Sciatic nerve (tissue), 2 donors: ENCODE results near the gene CADM2. TPM values are rescaled to one million over a fixed set of nuclear protein-coding genes. Genes with fewer than 3 reads are reported as not detected.
"Not testable (repeated sequence)": the region's sequence is repeated elsewhere in the genome, so short reads cannot be mapped to it uniquely, and the experiment has no call there.

Experiments
- ATAC-seq: fragments of 200-7000 bp; cut with Tn5 transposase; one replicate; pipeline ENCODE4 v1.9.1; 2020; ENCODE audit warnings: mild to moderate bottlenecking, moderate library complexity
- DNase-seq: peaks from one replicate; pipeline ENCODE4 v3.0.0-alpha.2; 2020; ENCODE audit warnings: low spot score
- intact Hi-C: fragments of 100-400 bp; cut with DNase I; formaldehyde crosslinking; loops from one replicate; pipeline ENCODE4 v1.14.2; 2022
- total RNA-seq: library from RNA; stranded (reverse); fragmentation: NEBNext Ultra II Directional; extraction: Animal tissue kit (Norgen Biotek cat#: 25700); gene quantifications from one replicate; pipeline ENCODE4 v1.2.1, GENCODE V29; 2021
- donor health status: DM: no; HTN: no; CAD: no.
- donor health status: DM: no; HTN: no; CAD: no.

The CADM2 gene
- total RNA-seq, 1 donor from 2014 or later, result 60.8 TPM

- intact Hi-C loops, result no loop called here
- no peak for ATAC-seq
- DNase-seq, result no peak
Measured at GRCh38 chr3:85678713-85679112, 719.9 kb downstream of the CADM2 start.

- no peak for ATAC-seq
- intact Hi-C loops, result no loop called here
- DNase-seq, result no peak
Measured at GRCh38 chr3:85681906-85682305, 723.1 kb downstream of the CADM2 start.

GRCh38 chr3:85691196-85691595 is 732.4 kb downstream of the CADM2 start:
- no peak for DNase-seq
- ATAC-seq, result no peak

GRCh38 chr3:85697156-85697555 is 738.4 kb downstream of the CADM2 start:
- no peak for ATAC-seq
- intact Hi-C loops, result no loop called here

More at GRCh38 chr3:85691196-85691595, 732.4 kb downstream of the CADM2 start:
- intact Hi-C loops, result no loop called here

GRCh38 chr3:85706130-85706529 is 747.3 kb downstream of the CADM2 start:
- ATAC-seq, result no peak
- no peak for DNase-seq
- intact Hi-C loops, result no loop called here

More at GRCh38 chr3:85697156-85697555, 738.4 kb downstream of the CADM2 start:
- DNase-seq, result no peak

- ATAC-seq, DNase-seq, intact Hi-C loops: not testable (repeated sequence)
Measured at GRCh38 chr3:85708325-85708724, 749.5 kb downstream of the CADM2 start.

- intact Hi-C loops, result no loop called here
- ATAC-seq (no peak), DNase-seq (no peak)
Measured at GRCh38 chr3:85709346-85709892, 750.6 kb downstream of the CADM2 start.

- intact Hi-C loops, result no loop called here
Measured at GRCh38 chr3:85710490-85710889, 751.7 kb downstream of the CADM2 start.

GRCh38 chr3:85721409-85722145 is 762.8 kb downstream of the CADM2 start:
- DNase-seq (no peak), ATAC-seq (no peak)
- intact Hi-C loops, result no loop called here

More at GRCh38 chr3:85710490-85710889, 751.7 kb downstream of the CADM2 start:
- ATAC-seq, result no peak
- DNase-seq, result no peak

- no peak for ATAC-seq
- DNase-seq, result no peak
- intact Hi-C loops, result no loop called here
Measured at GRCh38 chr3:85725809-85726208, 767.0 kb downstream of the CADM2 start.

- DNase-seq, result no peak
- intact Hi-C loops, result no loop called here
- no peak for ATAC-seq
Measured at GRCh38 chr3:85726241-85726640, 767.5 kb downstream of the CADM2 start.

GRCh38 chr3:85737846-85738245 is 779.1 kb downstream of the CADM2 start:
- intact Hi-C loops, result no loop called here
- ATAC-seq, result no peak
- no peak for DNase-seq

GRCh38 chr3:85740561-85740960 is 781.8 kb downstream of the CADM2 start:
- intact Hi-C loops, result no loop called here
- no peak for DNase-seq
- ATAC-seq, result no peak

- ATAC-seq, result no peak
- intact Hi-C loops, result no loop called here
Measured at GRCh38 chr3:85758442-85758841, 799.7 kb downstream of the CADM2 start.

GRCh38 chr3:85760342-85760741 is 801.6 kb downstream of the CADM2 start:
- ATAC-seq (no peak), DNase-seq (no peak)
- intact Hi-C loops, result no loop called here

More at GRCh38 chr3:85758442-85758841, 799.7 kb downstream of the CADM2 start:
- no peak for DNase-seq

GRCh38 chr3:85780806-85781205 is 822.0 kb downstream of the CADM2 start:
- no peak for DNase-seq
- intact Hi-C loops, result no loop called here
- ATAC-seq, result no peak

- DNase-seq (no peak), ATAC-seq (no peak)
- intact Hi-C loops, result no loop called here
Measured at GRCh38 chr3:85781806-85782205, 823.0 kb downstream of the CADM2 start.

GRCh38 chr3:85783291-85783690 is 824.5 kb downstream of the CADM2 start:
- intact Hi-C loops, result no loop called here
- no peak for DNase-seq
- no peak for ATAC-seq

GRCh38 chr3:85785766-85786165 is 827.0 kb downstream of the CADM2 start:
- ATAC-seq (no peak), DNase-seq (no peak)
- intact Hi-C loops, result no loop called here

- no peak for DNase-seq
- intact Hi-C loops, result no loop called here
- ATAC-seq, result no peak
Measured at GRCh38 chr3:85790445-85791030, 831.7 kb downstream of the CADM2 start.
